ENCODE measurements around the gene DEDD.

DNA sequence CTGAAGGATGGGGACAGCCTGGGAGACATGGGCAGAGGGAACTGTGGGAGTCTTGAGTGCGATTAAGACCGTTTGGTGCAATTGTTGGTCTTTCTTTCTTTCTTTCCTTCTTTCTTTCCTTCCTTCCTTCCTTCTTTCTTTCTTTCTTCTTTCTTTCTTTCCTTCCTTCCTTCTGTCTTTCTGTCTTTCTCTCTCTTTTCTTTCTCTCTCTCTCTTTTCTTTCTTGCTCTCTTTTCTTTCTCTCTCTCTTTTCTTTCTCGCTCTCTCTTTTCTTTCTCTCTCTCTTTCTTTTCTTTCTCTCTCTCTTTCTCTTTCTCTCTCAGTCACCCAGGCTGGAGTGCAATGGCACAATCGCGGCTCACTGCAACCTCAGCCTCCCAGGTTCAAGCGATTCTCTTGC is 37.2 kb downstream of the DEDD start:
- TF ChIP-seq, protein P1, sequence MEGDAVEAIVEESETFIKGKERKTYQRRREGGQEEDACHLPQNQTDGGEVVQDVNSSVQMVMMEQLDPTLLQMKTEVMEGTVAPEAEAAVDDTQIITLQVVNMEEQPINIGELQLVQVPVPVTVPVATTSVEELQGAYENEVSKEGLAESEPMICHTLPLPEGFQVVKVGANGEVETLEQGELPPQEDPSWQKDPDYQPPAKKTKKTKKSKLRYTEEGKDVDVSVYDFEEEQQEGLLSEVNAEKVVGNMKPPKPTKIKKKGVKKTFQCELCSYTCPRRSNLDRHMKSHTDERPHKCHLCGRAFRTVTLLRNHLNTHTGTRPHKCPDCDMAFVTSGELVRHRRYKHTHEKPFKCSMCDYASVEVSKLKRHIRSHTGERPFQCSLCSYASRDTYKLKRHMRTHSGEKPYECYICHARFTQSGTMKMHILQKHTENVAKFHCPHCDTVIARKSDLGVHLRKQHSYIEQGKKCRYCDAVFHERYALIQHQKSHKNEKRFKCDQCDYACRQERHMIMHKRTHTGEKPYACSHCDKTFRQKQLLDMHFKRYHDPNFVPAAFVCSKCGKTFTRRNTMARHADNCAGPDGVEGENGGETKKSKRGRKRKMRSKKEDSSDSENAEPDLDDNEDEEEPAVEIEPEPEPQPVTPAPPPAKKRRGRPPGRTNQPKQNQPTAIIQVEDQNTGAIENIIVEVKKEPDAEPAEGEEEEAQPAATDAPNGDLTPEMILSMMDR (conservative IDR thresholded peaks at IDR 0.05; ENCODE audit: low read length) = no peak
- no peak for TF ChIP-seq EZH2phosphoT487 (IDR thresholded peaks at IDR 0.05; ENCODE audit: borderline replicate concordance, low read depth, low read length)
